HEK293 (cell line): Measurements from ENCODE around the gene RANBP3L.

Experiments used
- CTCF ChIA-PET: fragments of 350-600 bp; formaldehyde crosslinking; extraction: SDS; loops from one replicate; lab custom pipeline; 2021; ENCODE audit warnings: antibody characterized with exemption; lab: Yijun Ruan, JAX
- POLR2A ChIA-PET: fragments of 300-600 bp; formaldehyde crosslinking; extraction: SDS; loops from one replicate; lab custom pipeline; 2020; ENCODE audit warnings: antibody characterized with exemption, inconsistent platforms; lab: Yijun Ruan, JAX
- H3K27ac ChIP-seq: fragments of 200-500 bp; sonication (Bioruptor generic); 2 replicates; pipeline ENCODE4 v1.5.1; 2014; ENCODE audit warnings: low read depth, low read length, control low read depth, inconsistent platforms; ENCODE audit errors: extremely low read depth
- H3K36me3 ChIP-seq, 2 experiments: fragments of 200-500 bp in 1 of 2; sonication (Bioruptor generic) in 1 of 2; 1 replicate in 1 of 2; 2 replicates in 1 of 2; pipeline ENCODE4 v1.5.1; 2014 to 2017; ENCODE audit warnings: inconsistent platforms in 2 of 2, low read length in 2 of 2; ENCODE audit not compliant: control insufficient read depth in 2 of 2, insufficient read depth in 1 of 2
- H3K4me1 ChIP-seq: fragments of 200-500 bp; sonication (Bioruptor generic); 2 replicates; pipeline ENCODE4 v1.5.1; 2014; ENCODE audit warnings: mild to moderate bottlenecking, low read length, inconsistent platforms; ENCODE audit not compliant: control insufficient read depth, insufficient read depth
- H3K4me3 ChIP-seq: 2 replicates; pipeline ENCODE4 v1.5.1; 2011; ENCODE audit warnings: low read depth, mild to moderate bottlenecking, control low read depth, low read length, moderate library complexity
- H3K9me3 ChIP-seq: fragments of 200-500 bp; sonication (Bioruptor generic); 2 replicates; pipeline ENCODE4 v1.5.1; 2014; ENCODE audit warnings: low read depth, low read length, inconsistent platforms; ENCODE audit not compliant: control insufficient read depth, insufficient read depth
- BCL11B ChIP-seq: fragments of 450-650 bp; formaldehyde crosslinking; IDR thresholded peaks from 2 replicates; pipeline ENCODE4 v1.5.1; 2016; ENCODE audit warnings: low read depth, missing biosample characterization, missing genetic modification characterization
- KLF1 ChIP-seq: fragments of 450-650 bp; formaldehyde crosslinking; IDR thresholded peaks from 2 replicates; pipeline ENCODE4 v1.5.1; 2016; ENCODE audit warnings: missing biosample characterization, missing genetic modification characterization
- OSR2 ChIP-seq: fragments of 450-650 bp; formaldehyde crosslinking; IDR thresholded peaks from 2 replicates; pipeline ENCODE4 v1.5.1; 2016; ENCODE audit warnings: missing biosample characterization, missing genetic modification characterization
- WT1 ChIP-seq: fragments of 450-650 bp; formaldehyde crosslinking; IDR thresholded peaks from 2 replicates; pipeline ENCODE4 v1.5.1; 2016; ENCODE audit warnings: missing biosample characterization, missing genetic modification characterization
- ZNF169 ChIP-seq: fragments of 450-650 bp; formaldehyde crosslinking; IDR thresholded peaks from 2 replicates; pipeline ENCODE4 v1.5.1; 2016; ENCODE audit warnings: missing biosample characterization, missing genetic modification characterization
- ZNF223 ChIP-seq: fragments of 450-650 bp; formaldehyde crosslinking; IDR thresholded peaks from 2 replicates; pipeline ENCODE4 v1.5.1; 2016; ENCODE audit warnings: missing biosample characterization, missing genetic modification characterization
- ZNF366 ChIP-seq: fragments of 450-650 bp; formaldehyde crosslinking; conservative IDR thresholded peaks from 2 replicates; pipeline ENCODE4 v1.5.1; 2016; ENCODE audit warnings: missing biosample characterization, missing genetic modification characterization
- ZNF433 ChIP-seq: fragments of 450-650 bp; formaldehyde crosslinking; IDR thresholded peaks from 2 replicates; pipeline ENCODE4 v1.5.1; 2016; ENCODE audit warnings: missing biosample characterization, missing genetic modification characterization, low read depth
- ZNF501 ChIP-seq: fragments of 450-650 bp; formaldehyde crosslinking; IDR thresholded peaks from 2 replicates; pipeline ENCODE4 v1.5.1; 2016; ENCODE audit warnings: missing biosample characterization, missing genetic modification characterization
- ZNF530 ChIP-seq: fragments of 450-650 bp; formaldehyde crosslinking; IDR thresholded peaks from 2 replicates; pipeline ENCODE4 v1.5.1; 2016; ENCODE audit warnings: low read depth, missing biosample characterization, missing genetic modification characterization
- ZNF571 ChIP-seq: fragments of 450-650 bp; formaldehyde crosslinking; IDR thresholded peaks from 2 replicates; pipeline ENCODE4 v1.5.0; 2017; ENCODE audit warnings: missing biosample characterization, missing genetic modification characterization
- ZNF600 ChIP-seq: fragments of 450-650 bp; formaldehyde crosslinking; IDR thresholded peaks from 2 replicates; pipeline ENCODE4 v1.5.1; 2016; ENCODE audit warnings: missing biosample characterization, missing genetic modification characterization
- ZNF623 ChIP-seq: fragments of 450-650 bp; formaldehyde crosslinking; IDR thresholded peaks from 2 replicates; pipeline ENCODE4 v1.5.1; 2016; ENCODE audit warnings: missing biosample characterization, missing genetic modification characterization
- ZNF654 ChIP-seq: fragments of 450-650 bp; formaldehyde crosslinking; IDR thresholded peaks from 2 replicates; pipeline ENCODE4 v1.5.1; 2016; ENCODE audit warnings: low read depth, missing biosample characterization, missing genetic modification characterization
- TF ChIP-seq, protein P1 (sequence below): fragments of 450-650 bp; formaldehyde crosslinking; IDR thresholded peaks from 2 replicates; pipeline ENCODE4 v1.5.1; 2016; ENCODE audit warnings: missing biosample characterization, missing genetic modification characterization, borderline replicate concordance
- TF ChIP-seq, protein P2 (sequence below): fragments of 450-650 bp; formaldehyde crosslinking; IDR thresholded peaks from 2 replicates; pipeline ENCODE4 v1.5.1; 2017; ENCODE audit warnings: missing biosample characterization, missing genetic modification characterization
- TF ChIP-seq, protein P3 (sequence below): fragments of 450-650 bp; formaldehyde crosslinking; IDR thresholded peaks from 2 replicates; pipeline ENCODE4 v1.5.1; 2016; ENCODE audit warnings: missing biosample characterization, missing genetic modification characterization
- TF ChIP-seq, protein P4 (sequence below): fragments of 450-650 bp; formaldehyde crosslinking; IDR thresholded peaks from 2 replicates; pipeline ENCODE4 v1.5.1; 2017; ENCODE audit warnings: missing biosample characterization, missing genetic modification characterization
- TF ChIP-seq, protein P5 (sequence below): fragments of 450-650 bp; formaldehyde crosslinking; IDR thresholded peaks from 2 replicates; pipeline ENCODE4 v1.5.1; 2016; ENCODE audit warnings: missing biosample characterization, missing genetic modification characterization
- TF ChIP-seq, protein P6 (sequence below): fragments of 450-650 bp; formaldehyde crosslinking; IDR thresholded peaks from 2 replicates; pipeline ENCODE4 v1.5.1; 2016; ENCODE audit warnings: missing biosample characterization, missing genetic modification characterization
- TF ChIP-seq, protein P7 (sequence below): fragments of 450-650 bp; formaldehyde crosslinking; IDR thresholded peaks from 2 replicates; pipeline ENCODE4 v1.5.1; 2016; ENCODE audit warnings: missing biosample characterization, missing genetic modification characterization

The RANBP3L gene

DNA sequence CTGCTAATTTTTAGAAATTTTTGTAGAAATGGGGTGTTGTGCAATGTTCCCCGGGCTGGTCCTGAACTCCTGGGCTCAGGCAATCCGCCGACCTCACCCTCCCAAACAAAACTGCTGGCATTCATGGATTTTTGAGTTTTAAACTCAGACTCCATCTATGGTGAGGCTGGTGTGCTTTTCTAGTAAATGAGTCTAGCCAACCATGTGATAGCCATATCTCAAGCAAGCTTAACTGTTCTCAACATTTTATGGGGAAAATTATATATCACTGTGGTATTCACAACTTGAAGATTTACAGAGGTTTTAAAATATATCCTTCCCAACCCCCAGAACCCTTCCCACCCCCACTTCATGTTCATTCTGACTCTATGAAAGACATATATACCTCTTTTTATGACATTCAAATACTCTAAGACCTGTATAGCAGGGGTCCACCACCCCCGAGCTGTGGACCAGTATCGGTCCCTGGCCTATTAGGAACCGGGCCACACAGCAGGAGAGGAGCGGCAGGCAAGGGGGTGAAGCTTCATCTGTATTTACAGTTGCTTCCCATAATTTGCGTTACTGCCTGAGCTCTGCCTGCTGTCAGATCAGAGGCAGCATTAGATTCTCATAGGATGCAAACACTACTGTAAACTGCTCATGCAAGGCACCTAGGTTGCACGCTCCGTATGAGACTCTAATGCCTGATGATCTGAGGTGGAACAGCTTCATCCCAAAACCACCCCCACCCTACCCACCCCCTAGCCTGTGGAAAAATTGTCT, 55.5 kb downstream of the RANBP3L start:
- ChIA-PET CTCF (interaction anchor here (2.7 kb wide), 1 partner anchor 19 kb away, joined by 7 read pairs; no protein-coding TSS in a partner anchor), POLR2A (no interaction called here)
- Histone ChIP-seq H3K4me1 (0 out of 2 replicates have a peak, but pooled peaks cover 15% of the 10 kb centered on the region), H3K27ac (no peak overlapping the region), H3K9me3 (no peaks in the 10 kb centered on the region), H3K36me3 (no peaks in the 10 kb centered on the region), H3K4me3 (no peak overlapping the region)
- TF ChIP-seq, protein P1, sequence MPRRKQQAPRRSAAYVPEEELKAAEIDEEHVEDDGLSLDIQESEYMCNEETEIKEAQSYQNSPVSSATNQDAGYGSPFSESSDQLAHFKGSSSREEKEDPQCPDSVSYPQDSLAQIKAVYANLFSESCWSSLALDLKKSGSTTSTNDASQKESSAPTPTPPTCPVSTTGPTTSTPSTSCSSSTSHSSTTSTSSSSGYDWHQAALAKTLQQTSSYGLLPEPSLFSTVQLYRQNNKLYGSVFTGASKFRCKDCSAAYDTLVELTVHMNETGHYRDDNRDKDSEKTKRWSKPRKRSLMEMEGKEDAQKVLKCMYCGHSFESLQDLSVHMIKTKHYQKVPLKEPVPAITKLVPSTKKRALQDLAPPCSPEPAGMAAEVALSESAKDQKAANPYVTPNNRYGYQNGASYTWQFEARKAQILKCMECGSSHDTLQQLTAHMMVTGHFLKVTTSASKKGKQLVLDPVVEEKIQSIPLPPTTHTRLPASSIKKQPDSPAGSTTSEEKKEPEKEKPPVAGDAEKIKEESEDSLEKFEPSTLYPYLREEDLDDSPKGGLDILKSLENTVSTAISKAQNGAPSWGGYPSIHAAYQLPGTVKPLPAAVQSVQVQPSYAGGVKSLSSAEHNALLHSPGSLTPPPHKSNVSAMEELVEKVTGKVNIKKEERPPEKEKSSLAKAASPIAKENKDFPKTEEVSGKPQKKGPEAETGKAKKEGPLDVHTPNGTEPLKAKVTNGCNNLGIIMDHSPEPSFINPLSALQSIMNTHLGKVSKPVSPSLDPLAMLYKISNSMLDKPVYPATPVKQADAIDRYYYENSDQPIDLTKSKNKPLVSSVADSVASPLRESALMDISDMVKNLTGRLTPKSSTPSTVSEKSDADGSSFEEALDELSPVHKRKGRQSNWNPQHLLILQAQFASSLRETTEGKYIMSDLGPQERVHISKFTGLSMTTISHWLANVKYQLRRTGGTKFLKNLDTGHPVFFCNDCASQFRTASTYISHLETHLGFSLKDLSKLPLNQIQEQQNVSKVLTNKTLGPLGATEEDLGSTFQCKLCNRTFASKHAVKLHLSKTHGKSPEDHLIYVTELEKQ (tag by site-specific recombination): no peak
- TF ChIP-seq ZNF501 (tag by site-specific recombination) (no peak), ZNF571 (no peak), BCL11B (tag by site-specific recombination) (no peak), WT1 (tag by site-specific recombination) (no peak), ZNF433 (no peak)
- TF ChIP-seq, protein P2, sequence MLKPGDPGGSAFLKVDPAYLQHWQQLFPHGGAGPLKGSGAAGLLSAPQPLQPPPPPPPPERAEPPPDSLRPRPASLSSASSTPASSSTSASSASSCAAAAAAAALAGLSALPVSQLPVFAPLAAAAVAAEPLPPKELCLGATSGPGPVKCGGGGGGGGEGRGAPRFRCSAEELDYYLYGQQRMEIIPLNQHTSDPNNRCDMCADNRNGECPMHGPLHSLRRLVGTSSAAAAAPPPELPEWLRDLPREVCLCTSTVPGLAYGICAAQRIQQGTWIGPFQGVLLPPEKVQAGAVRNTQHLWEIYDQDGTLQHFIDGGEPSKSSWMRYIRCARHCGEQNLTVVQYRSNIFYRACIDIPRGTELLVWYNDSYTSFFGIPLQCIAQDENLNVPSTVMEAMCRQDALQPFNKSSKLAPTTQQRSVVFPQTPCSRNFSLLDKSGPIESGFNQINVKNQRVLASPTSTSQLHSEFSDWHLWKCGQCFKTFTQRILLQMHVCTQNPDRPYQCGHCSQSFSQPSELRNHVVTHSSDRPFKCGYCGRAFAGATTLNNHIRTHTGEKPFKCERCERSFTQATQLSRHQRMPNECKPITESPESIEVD (tag by site-specific recombination): no peak
- TF ChIP-seq, protein P3, sequence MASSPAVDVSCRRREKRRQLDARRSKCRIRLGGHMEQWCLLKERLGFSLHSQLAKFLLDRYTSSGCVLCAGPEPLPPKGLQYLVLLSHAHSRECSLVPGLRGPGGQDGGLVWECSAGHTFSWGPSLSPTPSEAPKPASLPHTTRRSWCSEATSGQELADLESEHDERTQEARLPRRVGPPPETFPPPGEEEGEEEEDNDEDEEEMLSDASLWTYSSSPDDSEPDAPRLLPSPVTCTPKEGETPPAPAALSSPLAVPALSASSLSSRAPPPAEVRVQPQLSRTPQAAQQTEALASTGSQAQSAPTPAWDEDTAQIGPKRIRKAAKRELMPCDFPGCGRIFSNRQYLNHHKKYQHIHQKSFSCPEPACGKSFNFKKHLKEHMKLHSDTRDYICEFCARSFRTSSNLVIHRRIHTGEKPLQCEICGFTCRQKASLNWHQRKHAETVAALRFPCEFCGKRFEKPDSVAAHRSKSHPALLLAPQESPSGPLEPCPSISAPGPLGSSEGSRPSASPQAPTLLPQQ (tag by site-specific recombination): no peak
- TF ChIP-seq, protein P4, sequence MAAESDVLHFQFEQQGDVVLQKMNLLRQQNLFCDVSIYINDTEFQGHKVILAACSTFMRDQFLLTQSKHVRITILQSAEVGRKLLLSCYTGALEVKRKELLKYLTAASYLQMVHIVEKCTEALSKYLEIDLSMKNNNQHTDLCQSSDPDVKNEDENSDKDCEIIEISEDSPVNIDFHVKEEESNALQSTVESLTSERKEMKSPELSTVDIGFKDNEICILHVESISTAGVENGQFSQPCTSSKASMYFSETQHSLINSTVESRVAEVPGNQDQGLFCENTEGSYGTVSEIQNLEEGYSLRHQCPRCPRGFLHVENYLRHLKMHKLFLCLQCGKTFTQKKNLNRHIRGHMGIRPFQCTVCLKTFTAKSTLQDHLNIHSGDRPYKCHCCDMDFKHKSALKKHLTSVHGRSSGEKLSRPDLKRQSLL (tag by site-specific recombination): no peak

DNA sequence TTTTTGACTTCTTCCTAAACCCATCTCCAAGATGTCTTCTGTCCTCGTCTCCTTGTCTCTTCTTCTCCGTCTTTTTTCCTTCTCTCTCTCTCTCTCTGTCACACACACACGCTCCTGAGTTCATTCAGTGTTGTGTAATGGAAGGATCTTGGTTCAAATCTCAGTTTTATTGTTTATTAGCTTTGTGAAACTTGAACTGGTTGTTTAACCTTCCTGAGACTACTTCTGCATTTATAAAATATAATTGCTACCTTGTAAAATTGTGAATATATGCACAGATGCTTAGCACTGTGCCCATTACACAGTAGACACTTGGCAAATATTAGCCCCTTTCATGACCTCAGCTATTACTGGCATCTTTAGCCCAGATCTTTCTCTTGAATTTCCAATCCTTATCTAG, 57.6 kb downstream of the RANBP3L start:
- Histone ChIP-seq H3K36me3 (no peaks in the 10 kb centered on the region), H3K4me1 (peaks cover 22% of the 10 kb centered on the region), H3K4me3 (no peak overlapping the region), H3K27ac (no peak overlapping the region), H3K9me3 (no peaks in the 10 kb centered on the region)
- ChIA-PET POLR2A (no interaction called here), CTCF (interaction anchor here (0.6 to 3.2 kb wide), 7 partner anchors 8 to 361 kb away, joined by 3 to 14 read pairs (median 5); no protein-coding TSS in a partner anchor)
- TF ChIP-seq ZNF623 (tag by site-specific recombination) (no peak), ZNF169 (tag by site-specific recombination) (no peak), OSR2 (tag by site-specific recombination) (peak; percentile 63; the same call in 1 of the 2 replicates), KLF1 (tag by site-specific recombination) (no peak), ZNF654 (no peak), ZNF223 (tag by site-specific recombination) (no peak), ZNF366 (peak; percentile 54), ZNF530 (tag by site-specific recombination) (no peak), ZNF600 (tag by site-specific recombination) (no peak)
- TF ChIP-seq, protein P2 (tag by site-specific recombination): peak; percentile 80
- TF ChIP-seq, protein P5, sequence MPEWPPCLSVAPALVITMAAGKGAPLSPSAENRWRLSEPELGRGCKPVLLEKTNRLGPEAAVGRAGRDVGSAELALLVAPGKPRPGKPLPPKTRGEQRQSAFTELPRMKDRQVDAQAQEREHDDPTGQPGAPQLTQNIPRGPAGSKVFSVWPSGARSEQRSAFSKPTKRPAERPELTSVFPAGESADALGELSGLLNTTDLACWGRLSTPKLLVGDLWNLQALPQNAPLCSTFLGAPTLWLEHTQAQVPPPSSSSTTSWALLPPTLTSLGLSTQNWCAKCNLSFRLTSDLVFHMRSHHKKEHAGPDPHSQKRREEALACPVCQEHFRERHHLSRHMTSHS: no peak
- TF ChIP-seq, protein P6, sequence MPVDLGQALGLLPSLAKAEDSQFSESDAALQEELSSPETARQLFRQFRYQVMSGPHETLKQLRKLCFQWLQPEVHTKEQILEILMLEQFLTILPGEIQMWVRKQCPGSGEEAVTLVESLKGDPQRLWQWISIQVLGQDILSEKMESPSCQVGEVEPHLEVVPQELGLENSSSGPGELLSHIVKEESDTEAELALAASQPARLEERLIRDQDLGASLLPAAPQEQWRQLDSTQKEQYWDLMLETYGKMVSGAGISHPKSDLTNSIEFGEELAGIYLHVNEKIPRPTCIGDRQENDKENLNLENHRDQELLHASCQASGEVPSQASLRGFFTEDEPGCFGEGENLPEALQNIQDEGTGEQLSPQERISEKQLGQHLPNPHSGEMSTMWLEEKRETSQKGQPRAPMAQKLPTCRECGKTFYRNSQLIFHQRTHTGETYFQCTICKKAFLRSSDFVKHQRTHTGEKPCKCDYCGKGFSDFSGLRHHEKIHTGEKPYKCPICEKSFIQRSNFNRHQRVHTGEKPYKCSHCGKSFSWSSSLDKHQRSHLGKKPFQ: 0 out of 2 replicates have a peak, but pooled peaks have one; percentile 38
- TF ChIP-seq, protein P7, sequence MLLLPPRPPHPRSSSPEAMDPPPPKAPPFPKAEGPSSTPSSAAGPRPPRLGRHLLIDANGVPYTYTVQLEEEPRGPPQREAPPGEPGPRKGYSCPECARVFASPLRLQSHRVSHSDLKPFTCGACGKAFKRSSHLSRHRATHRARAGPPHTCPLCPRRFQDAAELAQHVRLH (tag by site-specific recombination): peak; percentile 37; the same call in 1 of the 2 replicates
